K562 (cell line): ENCODE measurements around the gene SERPIND1. TPM values are rescaled to one million over a fixed set of nuclear protein-coding genes. Genes with fewer than 3 reads are reported as not detected.

Experiments used
- CEBPG ChIP-seq, 3 experiments: fragments of 200-800 bp in 1 of 3; sonication (Bioruptor generic) in 1 of 3; sonication (generic) in 1 of 3; formaldehyde crosslinking in 1 of 3; IDR thresholded peaks in 2 of 3; conservative IDR thresholded peaks in 1 of 3; 2 replicates each; pipeline versions ENCODE4 v1.6.1 to v1.8.0; 2016 to 2022; ENCODE audit warnings: missing compliant biosample characterization in 2 of 3, missing genetic modification characterization in 2 of 3, mild to moderate bottlenecking in 1 of 3, missing genetic modification reagents in 1 of 3
- ETS2 ChIP-seq: IDR thresholded peaks from 2 replicates; pipeline ENCODE4 v1.6.1; 2016; ENCODE audit warnings: borderline replicate concordance, missing genetic modification characterization, mild to moderate bottlenecking, moderate library complexity, missing compliant biosample characterization; ENCODE audit not compliant: poor library complexity, severe bottlenecking
- KLF6 ChIP-seq: fragments of 250-450 bp; sonication (Bioruptor Pico); IDR thresholded peaks from 2 replicates; pipeline ENCODE4 v1.4.0; 2020; ENCODE audit warnings: mild to moderate bottlenecking, moderate library complexity, borderline replicate concordance
- MIER1 ChIP-seq: fragments of 450-650 bp; IDR thresholded peaks from 2 replicates; pipeline ENCODE4 v1.6.1; 2016; ENCODE audit warnings: antibody characterized with exemption, mild to moderate bottlenecking, low read depth
- MTA2 ChIP-seq: fragments of 450-650 bp; IDR thresholded peaks from 2 replicates; pipeline ENCODE4 v1.6.1; 2016; ENCODE audit warnings: low read depth
- NFIC ChIP-seq: fragments of 450-650 bp; IDR thresholded peaks from 2 replicates; pipeline ENCODE4 v1.6.1; 2017; ENCODE audit warnings: mild to moderate bottlenecking, inconsistent platforms
- PHF21A ChIP-seq: fragments of 450-650 bp; IDR thresholded peaks from 2 replicates; pipeline ENCODE4 v1.6.1; 2017; ENCODE audit warnings: low read depth, borderline replicate concordance
- PHTF2 ChIP-seq: fragments of 250-450 bp; sonication (Bioruptor Pico); IDR thresholded peaks from 2 replicates; pipeline ENCODE4 v1.5.0; 2021; ENCODE audit warnings: mild to moderate bottlenecking
- SUPT5H ChIP-seq: fragments of 450-650 bp; IDR thresholded peaks from 2 replicates; pipeline ENCODE4 v1.6.1; 2016
- TAF7 ChIP-seq: fragments of 450-650 bp; IDR thresholded peaks from 2 replicates; pipeline ENCODE4 v1.6.1; 2016; ENCODE audit warnings: missing genetic modification characterization, missing compliant biosample characterization
- ZBTB43 ChIP-seq: sonication (generic); formaldehyde crosslinking; IDR thresholded peaks from 2 replicates; pipeline ENCODE4 v1.8.0; 2023; ENCODE audit warnings: mild to moderate bottlenecking, missing genetic modification reagents
- ZNF311 ChIP-seq: fragments of 250-450 bp; sonication (Bioruptor Pico); IDR thresholded peaks from 2 replicates; pipeline ENCODE4 v1.4.0; 2020; ENCODE audit warnings: mild to moderate bottlenecking, moderate library complexity
- ZNF695 ChIP-seq: fragments of 450-650 bp; formaldehyde crosslinking; IDR thresholded peaks from 2 replicates; pipeline ENCODE4 v1.4.0; 2020; ENCODE audit warnings: mild to moderate bottlenecking, moderate library complexity
- polyA plus RNA-seq, 8 experiments: library from polyadenylated mRNA; depleted of rRNA in 4 of 8; stranded (reverse) in 5 of 8; unstranded in 3 of 8; fragments of >200 nt; fragmentation: Nextera tagmentation in 2 of 8; fragmentation: Illumina TruSeq in 1 of 8; extraction: Ambion mirVana in 2 of 8; extraction: Trizol in 1 of 8; gene quantifications; 2 replicates each; pipeline versions ENCODE4 v1.2.1 to v1.2.3, GENCODE V29; 2011 to 2014; ENCODE audit warnings: inconsistent platforms in 1 of 8, missing spikeins in 1 of 8
- total RNA-seq, 7 experiments: library from RNA; depleted of rRNA in 6 of 7; stranded (reverse); fragments of >200 nt in 6 of 7; fragmentation: Illumina TruSeq in 2 of 7; extraction: Trizol in 2 of 7; gene quantifications; 2 replicates each; pipeline versions ENCODE4 v1.2.1 to v1.2.3, GENCODE V29; 2011 to 2021; ENCODE audit warnings: low replicate concordance in 1 of 7
- TF ChIP-seq, protein P1 (sequence below): fragments of 450-650 bp; IDR thresholded peaks from 2 replicates; pipeline ENCODE4 v1.6.1; 2017; ENCODE audit warnings: mild to moderate bottlenecking, moderate library complexity
- TF ChIP-seq, protein P2 (sequence below): sonication (generic); formaldehyde crosslinking; IDR thresholded peaks from 2 replicates; pipeline ENCODE4 v1.5.0; 2020; ENCODE audit warnings: missing genetic modification reagents
- TF ChIP-seq, protein P3 (sequence below): fragments of 250-450 bp; sonication (Bioruptor Pico); IDR thresholded peaks from 2 replicates; pipeline ENCODE4 v1.4.0; 2020; ENCODE audit warnings: borderline replicate concordance
- TF ChIP-seq, protein P4 (sequence below): sonication (generic); formaldehyde crosslinking; IDR thresholded peaks from 2 replicates; pipeline ENCODE4 v1.8.0; 2022; ENCODE audit warnings: mild to moderate bottlenecking, low read depth, missing genetic modification reagents
- TF ChIP-seq, protein P5 (sequence below): IDR thresholded peaks from 2 replicates; pipeline ENCODE4 v1.6.1; 2014; ENCODE audit warnings: antibody characterized with exemption
- TF ChIP-seq, protein P6 (sequence below): fragments of 450-650 bp; formaldehyde crosslinking; IDR thresholded peaks from 2 replicates; pipeline ENCODE4 v1.4.0; 2020; ENCODE audit warnings: mild to moderate bottlenecking

The SERPIND1 gene
- total and polyA plus RNA-seq, 9 of the 15 experiments (the other 6 are each of a cell fraction or from before 2014, with no cell fraction given): 0.04 to 0.11 (median 0.09) TPM; not detected in 6

DNA sequence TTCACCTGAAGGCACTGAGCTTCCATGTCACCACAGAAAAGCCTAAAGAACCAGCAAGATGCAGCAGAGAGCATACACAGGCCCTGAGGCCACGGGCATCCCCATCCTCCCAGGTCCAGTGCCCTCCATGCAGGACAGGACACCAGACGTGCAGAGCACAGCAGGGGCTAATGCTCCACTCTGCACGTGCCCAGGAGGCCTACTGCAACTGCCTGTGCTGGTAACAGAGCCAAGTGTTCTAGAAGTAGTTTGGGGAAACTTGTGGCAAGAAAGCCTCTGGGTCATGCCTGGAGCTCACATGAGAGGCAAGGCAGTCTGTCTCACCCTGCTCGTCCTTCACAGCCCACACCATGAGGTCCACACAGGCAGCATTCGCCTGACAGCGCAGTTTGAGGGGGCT, 30.7 kb downstream of the SERPIND1 start (continued):
- TF ChIP-seq, protein P1, sequence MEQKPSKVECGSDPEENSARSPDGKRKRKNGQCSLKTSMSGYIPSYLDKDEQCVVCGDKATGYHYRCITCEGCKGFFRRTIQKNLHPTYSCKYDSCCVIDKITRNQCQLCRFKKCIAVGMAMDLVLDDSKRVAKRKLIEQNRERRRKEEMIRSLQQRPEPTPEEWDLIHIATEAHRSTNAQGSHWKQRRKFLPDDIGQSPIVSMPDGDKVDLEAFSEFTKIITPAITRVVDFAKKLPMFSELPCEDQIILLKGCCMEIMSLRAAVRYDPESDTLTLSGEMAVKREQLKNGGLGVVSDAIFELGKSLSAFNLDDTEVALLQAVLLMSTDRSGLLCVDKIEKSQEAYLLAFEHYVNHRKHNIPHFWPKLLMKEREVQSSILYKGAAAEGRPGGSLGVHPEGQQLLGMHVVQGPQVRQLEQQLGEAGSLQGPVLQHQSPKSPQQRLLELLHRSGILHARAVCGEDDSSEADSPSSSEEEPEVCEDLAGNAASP: no peak
- TF ChIP-seq TAF7 (tag) (no peak), MTA2 (no peak), NFIC (no peak), PHF21A (no peak), MIER1 (no peak), ETS2 (tag) (no peak), ZBTB43 (CRISPR knock-in tag) (no peak), SUPT5H (no peak), ZNF311 (no peak), PHTF2 (no peak), CEBPG (CRISPR knock-in tag; IDR thresholded peaks at IDR 0.05) (0 out of 2 replicates have a peak, but pooled peaks have one; percentile 30), CEBPG (tag; conservative IDR thresholded peaks at IDR 0.05 in 1 of 2, IDR thresholded peaks at IDR 0.05 in 1 of 2) (no peak), KLF6 (CRISPR knock-in tag) (no peak), ZNF695 (CRISPR knock-in tag) (no peak)
- TF ChIP-seq, protein P2, sequence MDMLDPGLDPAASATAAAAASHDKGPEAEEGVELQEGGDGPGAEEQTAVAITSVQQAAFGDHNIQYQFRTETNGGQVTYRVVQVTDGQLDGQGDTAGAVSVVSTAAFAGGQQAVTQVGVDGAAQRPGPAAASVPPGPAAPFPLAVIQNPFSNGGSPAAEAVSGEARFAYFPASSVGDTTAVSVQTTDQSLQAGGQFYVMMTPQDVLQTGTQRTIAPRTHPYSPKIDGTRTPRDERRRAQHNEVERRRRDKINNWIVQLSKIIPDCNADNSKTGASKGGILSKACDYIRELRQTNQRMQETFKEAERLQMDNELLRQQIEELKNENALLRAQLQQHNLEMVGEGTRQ: no peak
- TF ChIP-seq, protein P3, sequence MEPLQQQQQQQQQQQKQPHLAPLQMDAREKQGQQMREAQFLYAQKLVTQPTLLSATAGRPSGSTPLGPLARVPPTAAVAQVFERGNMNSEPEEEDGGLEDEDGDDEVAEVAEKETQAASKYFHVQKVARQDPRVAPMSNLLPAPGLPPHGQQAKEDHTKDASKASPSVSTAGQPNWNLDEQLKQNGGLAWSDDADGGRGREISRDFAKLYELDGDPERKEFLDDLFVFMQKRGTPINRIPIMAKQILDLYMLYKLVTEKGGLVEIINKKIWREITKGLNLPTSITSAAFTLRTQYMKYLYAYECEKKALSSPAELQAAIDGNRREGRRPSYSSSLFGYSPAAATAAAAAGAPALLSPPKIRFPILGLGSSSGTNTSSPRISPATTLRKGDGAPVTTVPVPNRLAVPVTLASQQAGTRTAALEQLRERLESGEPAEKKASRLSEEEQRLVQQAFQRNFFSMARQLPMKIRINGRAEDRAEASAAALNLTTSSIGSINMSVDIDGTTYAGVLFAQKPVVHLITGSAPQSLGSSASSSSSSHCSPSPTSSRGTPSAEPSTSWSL: no peak
- TF ChIP-seq, protein P4, sequence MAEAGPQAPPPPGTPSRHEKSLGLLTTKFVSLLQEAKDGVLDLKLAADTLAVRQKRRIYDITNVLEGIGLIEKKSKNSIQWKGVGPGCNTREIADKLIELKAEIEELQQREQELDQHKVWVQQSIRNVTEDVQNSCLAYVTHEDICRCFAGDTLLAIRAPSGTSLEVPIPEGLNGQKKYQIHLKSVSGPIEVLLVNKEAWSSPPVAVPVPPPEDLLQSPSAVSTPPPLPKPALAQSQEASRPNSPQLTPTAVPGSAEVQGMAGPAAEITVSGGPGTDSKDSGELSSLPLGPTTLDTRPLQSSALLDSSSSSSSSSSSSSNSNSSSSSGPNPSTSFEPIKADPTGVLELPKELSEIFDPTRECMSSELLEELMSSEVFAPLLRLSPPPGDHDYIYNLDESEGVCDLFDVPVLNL (CRISPR knock-in tag): 0 out of 2 replicates have a peak, but pooled peaks have one; percentile 57
- TF ChIP-seq, protein P5, sequence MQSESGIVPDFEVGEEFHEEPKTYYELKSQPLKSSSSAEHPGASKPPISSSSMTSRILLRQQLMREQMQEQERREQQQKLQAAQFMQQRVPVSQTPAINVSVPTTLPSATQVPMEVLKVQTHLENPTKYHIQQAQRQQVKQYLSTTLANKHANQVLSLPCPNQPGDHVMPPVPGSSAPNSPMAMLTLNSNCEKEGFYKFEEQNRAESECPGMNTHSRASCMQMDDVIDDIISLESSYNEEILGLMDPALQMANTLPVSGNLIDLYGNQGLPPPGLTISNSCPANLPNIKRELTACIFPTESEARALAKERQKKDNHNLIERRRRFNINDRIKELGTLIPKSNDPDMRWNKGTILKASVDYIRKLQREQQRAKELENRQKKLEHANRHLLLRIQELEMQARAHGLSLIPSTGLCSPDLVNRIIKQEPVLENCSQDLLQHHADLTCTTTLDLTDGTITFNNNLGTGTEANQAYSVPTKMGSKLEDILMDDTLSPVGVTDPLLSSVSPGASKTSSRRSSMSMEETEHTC: no peak
- TF ChIP-seq, protein P6, sequence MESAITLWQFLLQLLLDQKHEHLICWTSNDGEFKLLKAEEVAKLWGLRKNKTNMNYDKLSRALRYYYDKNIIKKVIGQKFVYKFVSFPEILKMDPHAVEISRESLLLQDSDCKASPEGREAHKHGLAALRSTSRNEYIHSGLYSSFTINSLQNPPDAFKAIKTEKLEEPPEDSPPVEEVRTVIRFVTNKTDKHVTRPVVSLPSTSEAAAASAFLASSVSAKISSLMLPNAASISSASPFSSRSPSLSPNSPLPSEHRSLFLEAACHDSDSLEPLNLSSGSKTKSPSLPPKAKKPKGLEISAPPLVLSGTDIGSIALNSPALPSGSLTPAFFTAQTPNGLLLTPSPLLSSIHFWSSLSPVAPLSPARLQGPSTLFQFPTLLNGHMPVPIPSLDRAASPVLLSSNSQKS (CRISPR knock-in tag): no peak
